HCT116 (cell line): ENCODE data around the gene FBH1. TPM values are rescaled to one million over a fixed set of nuclear protein-coding genes. Genes with fewer than 3 reads are reported as not detected.

Source experiments
- ATAC-seq: fragments of 200-7000 bp; cut with Tn5 transposase; 2 replicates; pipeline ENCODE4 v1.9.1; 2020; ENCODE audit warnings: mild to moderate bottlenecking, moderate library complexity
- BruUV-seq: library from RNA; stranded (reverse); fragments of 400-500 nt; replicated peaks from 2 replicates; lab custom pipeline; 2021; lab: Mats Ljungman, UMichigan
- CTCF ChIA-PET: fragments of 300-600 bp; sonication (Branson Sonifier 250); formaldehyde crosslinking; loops from one replicate; lab custom pipeline; 2021; ENCODE audit warnings: antibody characterized with exemption; lab: Charles Lee
- POLR2A ChIA-PET: fragments of 300-600, 350-600 bp; sonication (Branson Sonifier 250); formaldehyde crosslinking; loops from one replicate; lab custom pipeline; 2021; ENCODE audit warnings: antibody characterized with exemption; lab: Charles Lee
- RAD21 ChIA-PET, 2 experiments: fragments of 300-600 bp; sonication (Branson Sonifier 250); formaldehyde crosslinking; loops; one replicate each; lab custom pipeline; 2023; ENCODE audit warnings: low total read pairs in 2 of 2; ENCODE audit not compliant: uncharacterized antibody in 2 of 2, unreplicated experiment in 2 of 2, low non-redundant PET in 1 of 2; lab: Charles Lee
- DNase-seq: peaks from one replicate; pipeline ENCODE4 v3.0.0-alpha.2; 2010; ENCODE audit warnings: low read depth, low spot score
- H2AFZ ChIP-seq: fragments of 200-600 bp; shearing (Covaris generic), sonication (generic); 2 replicates; pipeline ENCODE4 v1.6.1; 2017; ENCODE audit warnings: low read depth, mixed run types, mixed read lengths, antibody characterized with exemption, low read length; ENCODE audit not compliant: poor library complexity, severe bottlenecking
- H3K27ac ChIP-seq: 2 replicates; pipeline ENCODE4 v1.5.1; 2012; ENCODE audit warnings: low read depth, low read length
- H3K27me3 ChIP-seq: fragments of 200-600 bp; sonication (generic); 2 replicates; pipeline ENCODE4 v1.6.1; 2016; ENCODE audit warnings: mixed run types, low read length, mixed read lengths; ENCODE audit not compliant: insufficient read depth
- H3K36me3 ChIP-seq, 2 experiments: fragments of 200-500 bp in 1 of 2; fragments of 200-600 bp in 1 of 2; sonication (Bioruptor generic) in 1 of 2; sonication (generic) in 1 of 2; 2 replicates each; pipeline versions ENCODE4 v1.5.1 to v1.6.1; 2014 to 2016; ENCODE audit warnings: low read length in 2 of 2, inconsistent platforms in 1 of 2, mixed read lengths in 1 of 2, mixed run types in 1 of 2; ENCODE audit not compliant: insufficient read depth in 2 of 2, control insufficient read depth in 1 of 2
- H3K4me1 ChIP-seq, 2 experiments: fragments of 200-600 bp in 1 of 2; sonication (generic) in 1 of 2; 2 replicates each; pipeline versions ENCODE4 v1.5.1 to v1.6.1; 2012 to 2017; ENCODE audit warnings: low read length in 2 of 2, inconsistent platforms in 1 of 2, mild to moderate bottlenecking in 1 of 2, mixed read lengths in 1 of 2, mixed run types in 1 of 2, moderate library complexity in 1 of 2; ENCODE audit not compliant: insufficient read depth in 2 of 2, control insufficient read depth in 1 of 2
- H3K4me2 ChIP-seq: fragments of 200-600 bp; sonication (generic); 2 replicates; pipeline ENCODE4 v1.6.1; 2017; ENCODE audit warnings: mixed run types, low read length, mixed read lengths
- H3K4me3 ChIP-seq, 2 experiments: fragments of 200-600 bp in 1 of 2; sonication (generic) in 1 of 2; replicated peaks in 1 of 2; 2 replicates each; pipeline ENCODE4 v1.5.1; 2011 to 2016; ENCODE audit warnings: low read length in 2 of 2, control low read depth in 1 of 2, low read depth in 1 of 2, mild to moderate bottlenecking in 1 of 2, mixed read lengths in 1 of 2, mixed run types in 1 of 2
- H3K79me2 ChIP-seq: fragments of 200-600 bp; sonication (generic); 2 replicates; pipeline ENCODE4 v1.6.1; 2017; ENCODE audit warnings: mild to moderate bottlenecking, mixed run types, low read length, moderate library complexity, mixed read lengths; ENCODE audit not compliant: insufficient read depth
- H3K9ac ChIP-seq: fragments of 200-600 bp; sonication (generic); 2 replicates; pipeline ENCODE4 v1.6.1; 2016; ENCODE audit warnings: low read length, mixed read lengths
- H3K9me2 ChIP-seq: fragments of 200-600 bp; sonication (generic), shearing (Covaris generic); 2 replicates; pipeline ENCODE4 v1.6.1; 2017; ENCODE audit warnings: mixed run types, mild to moderate bottlenecking, moderate library complexity; ENCODE audit not compliant: insufficient read depth
- H3K9me3 ChIP-seq, 2 experiments: fragments of 200-500 bp in 1 of 2; fragments of 200-600 bp in 1 of 2; sonication (Bioruptor generic) in 1 of 2; sonication (generic) in 1 of 2; 2 replicates each; pipeline ENCODE4 v1.6.1; 2014 to 2017; ENCODE audit warnings: low read length in 2 of 2, mixed read lengths in 2 of 2, inconsistent platforms in 1 of 2, low read depth in 1 of 2, mild to moderate bottlenecking in 1 of 2, mixed run types in 1 of 2, moderate library complexity in 1 of 2; ENCODE audit not compliant: control insufficient read depth in 1 of 2, insufficient read depth in 1 of 2
- H4K20me1 ChIP-seq: fragments of 200-600 bp; sonication (generic), shearing (Covaris generic); 2 replicates; pipeline ENCODE4 v1.6.1; 2017; ENCODE audit warnings: mixed run types, mild to moderate bottlenecking, moderate library complexity; ENCODE audit not compliant: insufficient read depth
- CEBPB ChIP-seq: IDR thresholded peaks from 2 replicates; pipeline ENCODE4 v1.6.1; 2012; ENCODE audit warnings: low read depth
- CTCF ChIP-seq, 3 experiments: fragments of 200-600 bp in 1 of 3; sonication (generic) in 1 of 3; IDR thresholded peaks in 2 of 3; conservative IDR thresholded peaks in 1 of 3; 2 replicates each; pipeline ENCODE4 v1.5.1; 2012 to 2017; ENCODE audit warnings: low read depth in 2 of 3, low read length in 2 of 3, antibody characterized with exemption in 1 of 3, borderline replicate concordance in 1 of 3, control low read depth in 1 of 3, mild to moderate bottlenecking in 1 of 3, mixed read lengths in 1 of 3, mixed run types in 1 of 3, moderate library complexity in 1 of 3; ENCODE audit not compliant: insufficient read depth in 1 of 3
- EGR1 ChIP-seq: IDR thresholded peaks from 2 replicates; pipeline ENCODE4 v1.6.1; 2012; ENCODE audit warnings: low read depth
- POLR2AphosphoS5 ChIP-seq: IDR thresholded peaks from 2 replicates; pipeline ENCODE4 v1.6.1; 2011; ENCODE audit warnings: mild to moderate bottlenecking, low read depth, low read length, moderate library complexity
- RAD21 ChIP-seq: IDR thresholded peaks from 2 replicates; pipeline ENCODE4 v1.6.1; 2012; ENCODE audit warnings: low read depth, mild to moderate bottlenecking
- REST ChIP-seq: IDR thresholded peaks from 2 replicates; pipeline ENCODE4 v1.6.1; 2012; ENCODE audit warnings: low read depth
- SIN3A ChIP-seq: IDR thresholded peaks from 2 replicates; pipeline ENCODE4 v1.6.1; 2012; ENCODE audit warnings: low read depth
- SP1 ChIP-seq: IDR thresholded peaks from 2 replicates; pipeline ENCODE4 v1.6.1; 2012; ENCODE audit warnings: low read depth
- SRF ChIP-seq: IDR thresholded peaks from 2 replicates; pipeline ENCODE4 v1.6.1; 2012; ENCODE audit warnings: low read depth
- intact Hi-C: fragments of 100-400 bp; cut with micrococcal nuclease; formaldehyde crosslinking; loops from 2 replicates; pipeline ENCODE4 v1.10.0; 2022
- total RNA-seq: library from RNA; stranded (reverse); gene quantifications from one replicate; pipeline ENCODE4 v1.2.1, GENCODE V29; 2021; ENCODE audit not compliant: unreplicated experiment

FBH1 gene
- total RNA-seq, 1 experiment from 2014 or later: 70.2 TPM

DNA sequence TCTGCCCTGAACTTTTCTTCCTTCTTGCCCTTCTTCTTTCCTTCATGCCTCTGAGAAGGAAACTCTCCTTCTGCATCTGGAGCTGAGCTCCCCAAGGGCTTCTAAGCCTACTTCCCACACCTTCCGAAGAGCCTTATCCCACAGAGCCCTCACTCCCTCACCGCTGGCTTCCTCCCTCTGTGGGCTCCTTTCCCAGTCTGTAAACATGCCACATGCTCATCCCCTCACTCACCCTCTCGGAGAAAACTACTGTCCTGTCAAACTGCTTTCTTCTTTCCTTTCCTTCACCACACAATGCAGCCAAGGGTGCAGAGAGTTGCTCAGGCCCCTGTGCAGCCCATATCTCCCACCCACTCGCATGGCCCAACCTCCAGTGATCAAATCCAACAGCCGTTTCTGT lies 18.4 kb upstream of the FBH1 start:
- H3K4me2 ChIP-seq: no peak overlapping the region
- no TSS peak for BruUV-seq
- CTCF ChIA-PET: no interaction called here
- no peaks in the 10 kb centered on the region for H3K4me1 ChIP-seq
- no peaks in the 10 kb centered on the region for H3K9me2 ChIP-seq
- peaks cover 5 to 7% of the 10 kb centered on the region in 2 experiments; a peak in 3 of 4 replicates for H3K36me3 ChIP-seq
- no peaks in the 10 kb centered on the region for H3K27me3 ChIP-seq
- no peak overlapping the region for H3K9ac ChIP-seq
- intact Hi-C loops: loop anchor here (5.0 kb wide), 2 partner anchors 239 to 429 kb away; no protein-coding TSS in a partner anchor
- H2AFZ ChIP-seq: no peak overlapping the region
- no peak for ATAC-seq
- DNase-seq: no peak
- no peak overlapping the region for H3K4me3 ChIP-seq
- no peak for TF ChIP-seq SRF
- TF ChIP-seq CEBPB: no peak
- no peak for TF ChIP-seq REST
- no peak for TF ChIP-seq SP1
- H3K9me3 ChIP-seq: no peaks in the 10 kb centered on the region
- no peak overlapping the region for H3K27ac ChIP-seq
- POLR2A ChIA-PET: no interaction called here
- H3K79me2 ChIP-seq: no peaks in the 10 kb centered on the region
- RAD21 ChIA-PET: no interaction called here
- no peaks in the 10 kb centered on the region for H4K20me1 ChIP-seq

DNA sequence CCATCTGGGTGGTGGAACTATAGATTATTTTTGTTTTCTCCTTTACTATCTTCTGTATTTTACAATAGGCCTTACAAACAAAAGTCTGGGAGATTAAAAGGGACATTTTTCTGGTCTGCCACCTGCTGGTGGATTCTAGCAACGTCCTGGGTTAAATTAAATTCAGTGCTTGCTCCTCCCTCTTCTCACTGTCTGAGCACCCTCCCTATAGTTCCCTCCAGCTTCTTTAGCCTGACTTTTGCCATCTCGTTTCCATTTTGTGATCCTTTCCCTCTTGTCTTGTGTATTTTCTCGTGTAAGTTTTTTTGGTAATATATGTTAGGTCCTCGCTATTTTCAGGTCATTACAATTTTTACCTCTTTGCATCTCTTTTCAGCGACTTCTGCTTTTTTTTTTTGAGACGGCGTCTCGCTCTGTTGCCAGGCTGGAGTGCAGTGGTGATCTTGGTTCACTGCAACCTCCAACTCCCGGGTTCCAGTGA lies 16.5 kb upstream of the FBH1 start:
- POLR2A ChIA-PET: no interaction called here
- peak; percentile 36 for DNase-seq
- no peaks in the 10 kb centered on the region for H3K79me2 ChIP-seq
- intact Hi-C loops: loop anchor here (1.0 to 5.0 kb wide), 4 partner anchors 60 to 431 kb away; partner anchors contain the start of genes GDI2 and TASOR2
- peak; percentile 88 for ATAC-seq
- CTCF ChIA-PET: interaction anchor here (0.9 to 1.5 kb wide), 3 partner anchors 9 to 16 kb away, joined by 3 to 12 read pairs (median 4); partner anchors contain the start of genes ANKRD16 and FBH1
- no peaks in the 10 kb centered on the region for H3K9me2 ChIP-seq
- H3K27me3 ChIP-seq: no peaks in the 10 kb centered on the region
- H3K9me3 ChIP-seq: no peaks in the 10 kb centered on the region
- H3K27ac ChIP-seq: no peak overlapping the region
- H2AFZ ChIP-seq: no peak overlapping the region
- H3K36me3 ChIP-seq: peaks cover 15 to 16% of the 10 kb centered on the region in 2 experiments; a peak in 3 of 4 replicates
- TF ChIP-seq CEBPB: no peak
- no peak for TF ChIP-seq SIN3A
- TF ChIP-seq RAD21: peak; percentile 68
- TF ChIP-seq EGR1: no peak
- peak; percentile 59 to 68 (median 63) for TF ChIP-seq CTCF (IDR thresholded peaks at IDR 0.05 in 2 of 3, conservative IDR thresholded peaks at IDR 0.05 in 1 of 3; ENCODE audit: borderline replicate concordance in 1 of 3, insufficient read depth in 1 of 3, low read depth in 2 of 3, low read length in 2 of 3)
- TF ChIP-seq POLR2AphosphoS5: peak; percentile 20; the same call in 1 of the 2 replicates
- H4K20me1 ChIP-seq: no peaks in the 10 kb centered on the region
- no peak overlapping the region for H3K4me2 ChIP-seq
- H3K9ac ChIP-seq: no peak overlapping the region
- H3K4me3 ChIP-seq: no peak overlapping the region
- no TSS peak for BruUV-seq
- RAD21 ChIA-PET: no interaction called here
- H3K4me1 ChIP-seq: no peaks in the 10 kb centered on the region
